ENCODE measurements around the gene IFNL1.

DNA sequence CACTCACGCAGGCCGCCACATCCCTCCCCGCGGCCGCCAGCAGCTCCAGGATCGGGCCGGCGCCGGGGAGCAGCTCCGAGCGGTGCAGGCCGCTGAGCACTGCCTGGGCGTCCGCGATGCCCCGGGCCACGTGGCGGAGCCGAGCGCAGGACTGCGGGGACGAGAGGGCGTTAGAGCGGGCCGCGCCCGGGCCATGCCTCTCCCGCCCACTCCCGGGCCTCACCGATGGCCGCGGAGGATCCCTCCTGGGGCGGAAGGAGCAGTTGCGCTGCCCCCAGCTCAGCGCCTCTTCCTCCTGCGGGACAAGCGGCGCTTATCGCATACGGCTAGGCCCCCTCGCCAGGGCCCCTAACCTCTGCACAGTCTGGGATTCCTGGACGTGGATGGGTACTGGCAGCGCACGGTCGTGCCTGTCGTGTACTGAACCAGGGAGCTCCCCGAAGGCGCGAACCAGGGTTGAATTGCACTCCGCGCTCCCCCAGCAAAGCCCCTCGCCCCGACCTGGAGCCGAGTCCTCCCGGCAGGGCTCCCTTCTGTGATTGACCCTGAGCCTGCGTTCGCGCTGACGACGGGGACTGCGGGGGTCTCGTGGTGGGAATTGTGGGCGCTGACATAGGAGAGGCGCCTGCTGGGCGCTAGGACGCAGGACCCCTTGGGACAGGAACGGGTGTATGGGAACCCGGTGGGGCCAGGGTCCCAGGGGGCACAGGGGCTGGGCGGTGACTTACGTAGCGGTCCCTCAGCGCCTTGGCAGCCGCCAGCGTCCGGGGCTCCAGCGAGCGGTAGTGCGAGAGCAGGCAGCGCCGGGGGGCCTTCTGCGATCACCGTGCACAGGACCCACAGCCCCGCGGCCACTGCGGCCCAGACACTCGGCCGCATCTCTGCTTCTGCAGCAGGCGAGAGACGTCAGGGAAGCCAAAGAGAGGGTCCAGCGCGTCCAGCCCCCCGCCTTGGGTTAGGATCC is 48.2 kb upstream of the IFNL1 start:
- TF ChIP-seq, protein P1, sequence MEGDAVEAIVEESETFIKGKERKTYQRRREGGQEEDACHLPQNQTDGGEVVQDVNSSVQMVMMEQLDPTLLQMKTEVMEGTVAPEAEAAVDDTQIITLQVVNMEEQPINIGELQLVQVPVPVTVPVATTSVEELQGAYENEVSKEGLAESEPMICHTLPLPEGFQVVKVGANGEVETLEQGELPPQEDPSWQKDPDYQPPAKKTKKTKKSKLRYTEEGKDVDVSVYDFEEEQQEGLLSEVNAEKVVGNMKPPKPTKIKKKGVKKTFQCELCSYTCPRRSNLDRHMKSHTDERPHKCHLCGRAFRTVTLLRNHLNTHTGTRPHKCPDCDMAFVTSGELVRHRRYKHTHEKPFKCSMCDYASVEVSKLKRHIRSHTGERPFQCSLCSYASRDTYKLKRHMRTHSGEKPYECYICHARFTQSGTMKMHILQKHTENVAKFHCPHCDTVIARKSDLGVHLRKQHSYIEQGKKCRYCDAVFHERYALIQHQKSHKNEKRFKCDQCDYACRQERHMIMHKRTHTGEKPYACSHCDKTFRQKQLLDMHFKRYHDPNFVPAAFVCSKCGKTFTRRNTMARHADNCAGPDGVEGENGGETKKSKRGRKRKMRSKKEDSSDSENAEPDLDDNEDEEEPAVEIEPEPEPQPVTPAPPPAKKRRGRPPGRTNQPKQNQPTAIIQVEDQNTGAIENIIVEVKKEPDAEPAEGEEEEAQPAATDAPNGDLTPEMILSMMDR (IDR thresholded peaks at IDR 0.05) = no peak
- no peak for TF ChIP-seq SIN3A (IDR thresholded peaks at IDR 0.05; ENCODE audit: borderline replicate concordance, insufficient read depth, low read depth, low read length)

Measured in Panc1 (cell line).